Uterus (tissue), 2 donors: ENCODE data around the gene GDF10.

Source experiments
- POLR2A ChIP-seq, 2 donors: fragments of 450-650 bp; IDR thresholded peaks; one replicate each; pipeline ENCODE4 v1.6.1; 2016; ENCODE audit warnings: antibody characterized with exemption in 2 of 2, mild to moderate bottlenecking in 1 of 2, moderate library complexity in 1 of 2
- TF ChIP-seq, protein P1 (sequence below), 4 experiments: fragments of 200-600 bp in 2 of 4; fragments of 450-650 bp in 2 of 4; sonication (generic) in 2 of 4; IDR thresholded peaks; one replicate each; pipeline ENCODE4 v1.5.1; 2016 to 2019; ENCODE audit warnings: antibody characterized with exemption in 4 of 4, mild to moderate bottlenecking in 2 of 4, moderate library complexity in 1 of 4

GRCh38 chr10:47351899-47352815, 52.2 kb downstream of the GDF10 start:
- TF ChIP-seq, protein P1, sequence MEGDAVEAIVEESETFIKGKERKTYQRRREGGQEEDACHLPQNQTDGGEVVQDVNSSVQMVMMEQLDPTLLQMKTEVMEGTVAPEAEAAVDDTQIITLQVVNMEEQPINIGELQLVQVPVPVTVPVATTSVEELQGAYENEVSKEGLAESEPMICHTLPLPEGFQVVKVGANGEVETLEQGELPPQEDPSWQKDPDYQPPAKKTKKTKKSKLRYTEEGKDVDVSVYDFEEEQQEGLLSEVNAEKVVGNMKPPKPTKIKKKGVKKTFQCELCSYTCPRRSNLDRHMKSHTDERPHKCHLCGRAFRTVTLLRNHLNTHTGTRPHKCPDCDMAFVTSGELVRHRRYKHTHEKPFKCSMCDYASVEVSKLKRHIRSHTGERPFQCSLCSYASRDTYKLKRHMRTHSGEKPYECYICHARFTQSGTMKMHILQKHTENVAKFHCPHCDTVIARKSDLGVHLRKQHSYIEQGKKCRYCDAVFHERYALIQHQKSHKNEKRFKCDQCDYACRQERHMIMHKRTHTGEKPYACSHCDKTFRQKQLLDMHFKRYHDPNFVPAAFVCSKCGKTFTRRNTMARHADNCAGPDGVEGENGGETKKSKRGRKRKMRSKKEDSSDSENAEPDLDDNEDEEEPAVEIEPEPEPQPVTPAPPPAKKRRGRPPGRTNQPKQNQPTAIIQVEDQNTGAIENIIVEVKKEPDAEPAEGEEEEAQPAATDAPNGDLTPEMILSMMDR (IDR thresholded peaks at IDR 0.05): no peak
- TF ChIP-seq POLR2A (IDR thresholded peaks at IDR 0.05): no peak
